Measurements from ENCODE around the gene MED1. TPM values are rescaled to one million over a fixed set of nuclear protein-coding genes. Genes with fewer than 3 reads are reported as not detected.
"Not testable (repeated sequence)": the region's sequence is repeated elsewhere in the genome, so short reads cannot be mapped to it uniquely, and the experiment has no call there.

MED1 gene
- total RNA-seq, 4 donors from 2014 or later: 16.3 to 25.1 (median 17.8) TPM

GRCh38 chr17:39391448-39391847 is 59.6 kb downstream of the MED1 start:
- in situ Hi-C loops (cut with MboI; ENCODE audit: low sequenced_read_pairs in 4 of 4): no loop called here
- Histone ChIP-seq H3K36me3 (no peaks in the 10 kb centered on the region), H3K4me3 (no peak overlapping the region), H3K9me3 (no peaks in the 10 kb centered on the region), H3K27ac (no peak overlapping the region), H3K27me3 (no peaks in the 10 kb centered on the region), H3K4me1 (peaks cover 9 to 13% of the 10 kb centered on the region in 2 donors)
- DNase-seq (no peak), ATAC-seq (no peak)
- intact Hi-C loops (cut with DNase I; ENCODE audit: low total_unique reads): no loop called here
- TF ChIP-seq CTCF (IDR thresholded peaks at IDR 0.05 in 4 of 5, conservative IDR thresholded peaks at IDR 0.05 in 1 of 5): no peak
- TF ChIP-seq POLR2A (IDR thresholded peaks at IDR 0.05): no peak

- Histone ChIP-seq H3K36me3 (no peaks in the 10 kb centered on the region), H3K4me3 (no peak overlapping the region), H3K27me3 (no peaks in the 10 kb centered on the region), H3K9me3 (no peaks in the 10 kb centered on the region), H3K4me1 (peaks cover 4 to 6% of the 10 kb centered on the region in 2 donors), H3K27ac (no peak overlapping the region)
- TF ChIP-seq POLR2A (IDR thresholded peaks at IDR 0.05): no peak
- TF ChIP-seq CTCF (IDR thresholded peaks at IDR 0.05 in 4 of 5, conservative IDR thresholded peaks at IDR 0.05 in 1 of 5): no peak
- DNase-seq (no peak), ATAC-seq (no peak)
- intact Hi-C loops (cut with DNase I; ENCODE audit: low total_unique reads): no loop called here
- in situ Hi-C loops (cut with MboI; ENCODE audit: low sequenced_read_pairs in 4 of 4): no loop called here
Observed at GRCh38 chr17:39385040-39385439, 66.0 kb downstream of the MED1 start.

- ATAC-seq (no peak), DNase-seq (no peak)
- H3K4me1 ChIP-seq: peaks cover 9 to 12% of the 10 kb centered on the region in 2 donors
- no peak overlapping the region for H3K27ac ChIP-seq
- intact Hi-C loops (cut with DNase I; ENCODE audit: low total_unique reads) (no loop called here), in situ Hi-C loops (cut with MboI; ENCODE audit: low sequenced_read_pairs in 4 of 4) (no loop called here)
- TF ChIP-seq POLR2A (IDR thresholded peaks at IDR 0.05) (no peak), CTCF (IDR thresholded peaks at IDR 0.05 in 4 of 5, conservative IDR thresholded peaks at IDR 0.05 in 1 of 5) (no peak)
- no peaks in the 10 kb centered on the region for H3K27me3 ChIP-seq
- no peaks in the 10 kb centered on the region for H3K9me3 ChIP-seq
- H3K4me3 ChIP-seq: no peak overlapping the region
- H3K36me3 ChIP-seq: no peaks in the 10 kb centered on the region
Observed at GRCh38 chr17:39380144-39380543, 70.9 kb downstream of the MED1 start.

- no peak for TF ChIP-seq CTCF (IDR thresholded peaks at IDR 0.05 in 4 of 5, conservative IDR thresholded peaks at IDR 0.05 in 1 of 5)
- H3K27ac ChIP-seq: no peak overlapping the region
- H3K9me3 ChIP-seq: no peaks in the 10 kb centered on the region
- ATAC-seq: no peak
- peaks cover 9 to 12% of the 10 kb centered on the region in 2 donors for H3K4me1 ChIP-seq
- in situ Hi-C loops (cut with MboI; ENCODE audit: low sequenced_read_pairs in 4 of 4): no loop called here
- H3K4me3 ChIP-seq: no peak overlapping the region
- H3K36me3 ChIP-seq: no peaks in the 10 kb centered on the region
- H3K27me3 ChIP-seq: no peaks in the 10 kb centered on the region
- intact Hi-C loops (cut with DNase I; ENCODE audit: low total_unique reads): no loop called here
- no peak for DNase-seq
Observed at GRCh38 chr17:39376434-39376833, 74.6 kb downstream of the MED1 start.

GRCh38 chr17:39367805-39368204 is 83.3 kb downstream of the MED1 start:
- ATAC-seq; H3K27me3 ChIP-seq; H3K27ac ChIP-seq; intact Hi-C loops (cut with DNase I; ENCODE audit: low total_unique reads); in situ Hi-C loops (cut with MboI; ENCODE audit: low sequenced_read_pairs in 4 of 4); H3K9me3 ChIP-seq; H3K36me3 ChIP-seq; H3K4me3 ChIP-seq; DNase-seq: not testable (repeated sequence)
- H3K4me1 ChIP-seq: peaks cover 19% of the 10 kb centered on the region in 2 donors
